ENCODE data around the gene ATP11A.

ATP11A gene

GRCh38 chr13:112764864-112765561, 75.2 kb downstream of the ATP11A start:
- FAIRE-seq (no peak), DNase-seq (ENCODE audit: insufficient read length, low spot score) (no peak)
- TF ChIP-seq CTCF (IDR thresholded peaks at IDR 0.05; ENCODE audit: insufficient read depth, missing control alignments) = no peak

GRCh38 chr13:112765731-112766130, 75.9 kb downstream of the ATP11A start:
- TF ChIP-seq CTCF (IDR thresholded peaks at IDR 0.05; ENCODE audit: insufficient read depth, missing control alignments) = no peak
- FAIRE-seq = no peak

GRCh38 chr13:112766336-112766735, 76.5 kb downstream of the ATP11A start:
- no peak for FAIRE-seq
- TF ChIP-seq CTCF (IDR thresholded peaks at IDR 0.05; ENCODE audit: insufficient read depth, missing control alignments) = no peak
- no peak for DNase-seq (ENCODE audit: insufficient read length, low spot score)

More at GRCh38 chr13:112765731-112766130, 75.9 kb downstream of the ATP11A start:
- DNase-seq (ENCODE audit: insufficient read length, low spot score) = no peak

- no peak for DNase-seq (ENCODE audit: insufficient read length, low spot score)
- no peak for TF ChIP-seq CTCF (IDR thresholded peaks at IDR 0.05; ENCODE audit: insufficient read depth, missing control alignments)
- FAIRE-seq = no peak
Measured at GRCh38 chr13:112767506-112768471, 78.0 kb downstream of the ATP11A start.

- no peak for TF ChIP-seq CTCF (IDR thresholded peaks at IDR 0.05; ENCODE audit: insufficient read depth, missing control alignments)
- DNase-seq (ENCODE audit: insufficient read length, low spot score) (no peak), FAIRE-seq (no peak)
Measured at GRCh38 chr13:112768795-112769481, 79.1 kb downstream of the ATP11A start.

GRCh38 chr13:112769615-112770014, 79.8 kb downstream of the ATP11A start:
- DNase-seq (ENCODE audit: insufficient read length, low spot score) (no peak), FAIRE-seq (no peak)
- TF ChIP-seq CTCF (IDR thresholded peaks at IDR 0.05; ENCODE audit: insufficient read depth, missing control alignments) = no peak
